ENCODE measurements around the gene TBC1D4.

The TBC1D4 gene

GRCh38 chr13:75415694-75416093 lies 66.3 kb downstream of the TBC1D4 start:
- DNase-seq = peak; percentile 76

- no peak for DNase-seq
Observed at GRCh38 chr13:75415171-75415570, 66.8 kb downstream of the TBC1D4 start.

- no peak for DNase-seq
Observed at GRCh38 chr13:75414036-75414827, 67.7 kb downstream of the TBC1D4 start.

- no peak for DNase-seq
Observed at GRCh38 chr13:75411924-75412537, 69.9 kb downstream of the TBC1D4 start.

GRCh38 chr13:75410207-75410606 lies 71.8 kb downstream of the TBC1D4 start:
- no peak for DNase-seq

- DNase-seq = no peak
Observed at GRCh38 chr13:75407998-75408397, 74.0 kb downstream of the TBC1D4 start.

- no peak for DNase-seq
Observed at GRCh38 chr13:75407473-75407872, 74.5 kb downstream of the TBC1D4 start.

- DNase-seq = no peak
Observed at GRCh38 chr13:75405976-75406703, 75.8 kb downstream of the TBC1D4 start.

- no peak for DNase-seq
Observed at GRCh38 chr13:75404726-75405125, 77.2 kb downstream of the TBC1D4 start.

- no peak for DNase-seq
Observed at GRCh38 chr13:75402787-75403186, 79.2 kb downstream of the TBC1D4 start.

- DNase-seq = no peak
Observed at GRCh38 chr13:75400775-75401174, 81.2 kb downstream of the TBC1D4 start.

GRCh38 chr13:75399879-75400217 lies 82.1 kb downstream of the TBC1D4 start:
- DNase-seq = no peak

- DNase-seq = no peak
Observed at GRCh38 chr13:75399168-75399878, 82.6 kb downstream of the TBC1D4 start.

GRCh38 chr13:75398072-75398471 lies 83.9 kb downstream of the TBC1D4 start:
- no peak for DNase-seq

GRCh38 chr13:75395901-75396300 lies 86.1 kb downstream of the TBC1D4 start:
- DNase-seq = no peak

- DNase-seq = peak; percentile 27
Observed at GRCh38 chr13:75395066-75395465, 86.9 kb downstream of the TBC1D4 start.

GRCh38 chr13:75393839-75394520 lies 88.0 kb downstream of the TBC1D4 start:
- DNase-seq = no peak

GRCh38 chr13:75391432-75392100 lies 90.4 kb downstream of the TBC1D4 start:
- no peak for DNase-seq

GRCh38 chr13:75390229-75390628 lies 91.7 kb downstream of the TBC1D4 start:
- DNase-seq = no peak

- no peak for DNase-seq
Observed at GRCh38 chr13:75385708-75386083, 96.3 kb downstream of the TBC1D4 start.

- peak; percentile 9 for DNase-seq
Observed at GRCh38 chr13:75384879-75385707, 96.9 kb downstream of the TBC1D4 start.
